Measurements from ENCODE around the gene PXN. TPM values are rescaled to one million over a fixed set of nuclear protein-coding genes. Genes with fewer than 3 reads are reported as not detected.

PXN gene
- total RNA-seq, 2 donors from 2014 or later: 93.0 to 105 TPM

DNA sequence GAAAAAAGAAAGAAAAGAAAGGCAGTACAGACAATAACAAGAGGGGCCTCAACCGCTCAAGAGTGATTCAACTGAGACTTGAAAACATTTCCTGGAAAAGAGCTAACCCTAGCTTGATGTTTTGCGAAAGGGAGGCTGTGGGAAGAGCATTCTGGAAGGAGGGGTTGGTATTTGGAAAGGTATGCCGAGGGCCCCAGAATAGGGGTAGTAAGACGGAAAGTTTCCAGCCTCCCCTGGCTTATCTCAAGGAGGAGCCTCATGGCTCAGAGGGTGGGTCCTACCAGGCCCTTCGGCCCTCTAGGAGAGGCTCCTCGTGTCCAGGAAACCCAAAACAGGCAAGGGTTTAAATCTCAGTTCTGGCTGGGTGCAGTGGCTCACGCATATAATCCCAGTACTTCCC, 17.8 kb upstream of the PXN start:
- no peak overlapping the region for H3K27ac ChIP-seq
- no peaks in the 10 kb centered on the region for H3K9me3 ChIP-seq
- H3K4me3 ChIP-seq: no peak overlapping the region
- H3K27me3 ChIP-seq (replicated peaks; ENCODE audit: insufficient read depth): no peaks in the 10 kb centered on the region
- TF ChIP-seq, protein P1, sequence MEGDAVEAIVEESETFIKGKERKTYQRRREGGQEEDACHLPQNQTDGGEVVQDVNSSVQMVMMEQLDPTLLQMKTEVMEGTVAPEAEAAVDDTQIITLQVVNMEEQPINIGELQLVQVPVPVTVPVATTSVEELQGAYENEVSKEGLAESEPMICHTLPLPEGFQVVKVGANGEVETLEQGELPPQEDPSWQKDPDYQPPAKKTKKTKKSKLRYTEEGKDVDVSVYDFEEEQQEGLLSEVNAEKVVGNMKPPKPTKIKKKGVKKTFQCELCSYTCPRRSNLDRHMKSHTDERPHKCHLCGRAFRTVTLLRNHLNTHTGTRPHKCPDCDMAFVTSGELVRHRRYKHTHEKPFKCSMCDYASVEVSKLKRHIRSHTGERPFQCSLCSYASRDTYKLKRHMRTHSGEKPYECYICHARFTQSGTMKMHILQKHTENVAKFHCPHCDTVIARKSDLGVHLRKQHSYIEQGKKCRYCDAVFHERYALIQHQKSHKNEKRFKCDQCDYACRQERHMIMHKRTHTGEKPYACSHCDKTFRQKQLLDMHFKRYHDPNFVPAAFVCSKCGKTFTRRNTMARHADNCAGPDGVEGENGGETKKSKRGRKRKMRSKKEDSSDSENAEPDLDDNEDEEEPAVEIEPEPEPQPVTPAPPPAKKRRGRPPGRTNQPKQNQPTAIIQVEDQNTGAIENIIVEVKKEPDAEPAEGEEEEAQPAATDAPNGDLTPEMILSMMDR (IDR thresholded peaks at IDR 0.05): no peak
- no peaks in the 10 kb centered on the region for H3K36me3 ChIP-seq
- ATAC-seq (ENCODE audit: insufficient number of reproducible peaks, low FRiP score, low read depth) (no peak), DNase-seq (ENCODE audit: low spot score) (no peak)
- no peaks in the 10 kb centered on the region for H3K4me1 ChIP-seq (ENCODE audit: control insufficient read depth in 1 of 2, low read depth in 2 of 2)

DNA sequence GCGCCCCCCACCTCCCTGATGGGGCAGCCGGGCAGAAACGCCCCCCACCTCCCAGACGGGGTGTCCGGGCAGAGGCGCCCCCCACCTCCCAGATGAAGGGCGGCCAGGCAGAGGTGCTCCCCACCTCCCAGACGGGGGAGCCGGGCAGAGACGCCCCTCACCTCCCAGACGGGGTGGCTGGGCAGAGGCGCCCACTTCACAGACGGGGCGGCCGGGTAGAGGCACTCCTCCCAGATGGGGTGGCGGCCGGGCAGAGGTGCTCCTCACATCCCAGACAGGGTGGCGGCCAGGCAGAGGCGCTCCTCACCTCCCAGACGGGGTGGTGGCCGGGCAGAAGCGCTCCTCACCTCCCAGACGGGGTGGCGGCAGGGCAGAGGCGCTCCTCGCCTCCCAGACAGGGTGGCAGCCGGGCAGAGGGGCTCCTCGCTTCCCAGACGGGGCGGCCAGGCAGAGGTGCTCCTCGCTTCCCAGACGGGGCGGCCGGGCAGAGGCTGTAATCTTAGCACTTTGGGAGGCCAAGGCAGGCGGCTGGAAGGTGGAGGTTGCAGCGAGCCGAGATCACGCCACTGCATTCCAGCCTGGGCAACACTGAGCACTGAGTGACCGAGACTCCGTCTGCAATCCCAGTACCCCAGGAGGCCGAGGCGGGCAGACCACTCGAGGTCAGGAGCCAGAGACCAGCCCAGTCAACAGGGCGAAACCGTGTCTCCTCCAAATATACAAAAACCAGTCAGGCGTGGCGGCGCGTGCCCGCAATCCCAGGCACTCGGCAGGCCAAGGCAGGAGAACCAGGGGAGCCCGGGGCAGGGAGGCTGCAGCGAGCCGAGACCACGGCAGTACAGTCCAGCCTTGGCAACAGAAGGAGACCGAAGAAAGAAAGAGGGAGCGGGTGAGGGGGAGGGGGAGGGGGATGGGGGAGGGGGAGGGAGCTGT, 12.9 kb upstream of the PXN start:
- Histone ChIP-seq H3K27me3 (replicated peaks; ENCODE audit: insufficient read depth) (no peaks in the 10 kb centered on the region), H3K4me1 (ENCODE audit: control insufficient read depth in 1 of 2, low read depth in 2 of 2) (no peaks in the 10 kb centered on the region), H3K36me3 (no peaks in the 10 kb centered on the region), H3K9me3 (no peaks in the 10 kb centered on the region), H3K4me3 (no peak overlapping the region), H3K27ac (no peak overlapping the region)
- ATAC-seq (ENCODE audit: insufficient number of reproducible peaks, low FRiP score, low read depth) (no peak), DNase-seq (ENCODE audit: low spot score) (no peak)
- TF ChIP-seq, protein P1 (IDR thresholded peaks at IDR 0.05): no peak

DNA sequence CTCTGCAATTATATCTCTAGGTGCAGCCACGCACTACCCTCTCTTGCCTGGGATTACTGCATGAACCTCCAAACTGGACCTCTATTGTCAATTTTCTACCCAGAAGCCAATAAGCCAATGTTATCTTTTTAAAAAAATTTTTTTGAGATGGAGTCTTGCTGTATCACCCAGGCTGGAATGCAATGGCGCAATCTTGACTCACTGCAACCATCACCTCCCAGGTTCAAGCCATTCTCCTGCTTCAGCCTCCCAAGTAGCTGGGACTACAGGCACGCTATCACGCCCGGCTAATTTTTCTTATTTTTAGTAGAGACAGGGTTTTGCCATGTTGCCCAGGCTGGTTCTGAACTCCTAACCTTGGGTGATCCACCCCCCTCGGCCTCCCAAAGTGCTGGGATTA, 11.2 kb upstream of the PXN start:
- H3K4me1 ChIP-seq (ENCODE audit: control insufficient read depth in 1 of 2, low read depth in 2 of 2): no peaks in the 10 kb centered on the region
- TF ChIP-seq, protein P1 (IDR thresholded peaks at IDR 0.05): no peak
- H3K36me3 ChIP-seq: no peaks in the 10 kb centered on the region
- H3K4me3 ChIP-seq: no peak overlapping the region
- DNase-seq (ENCODE audit: low spot score) (no peak), ATAC-seq (ENCODE audit: insufficient number of reproducible peaks, low FRiP score, low read depth) (no peak)
- H3K27me3 ChIP-seq (replicated peaks; ENCODE audit: insufficient read depth): no peaks in the 10 kb centered on the region
- no peaks in the 10 kb centered on the region for H3K9me3 ChIP-seq
- H3K27ac ChIP-seq: no peak overlapping the region

DNA sequence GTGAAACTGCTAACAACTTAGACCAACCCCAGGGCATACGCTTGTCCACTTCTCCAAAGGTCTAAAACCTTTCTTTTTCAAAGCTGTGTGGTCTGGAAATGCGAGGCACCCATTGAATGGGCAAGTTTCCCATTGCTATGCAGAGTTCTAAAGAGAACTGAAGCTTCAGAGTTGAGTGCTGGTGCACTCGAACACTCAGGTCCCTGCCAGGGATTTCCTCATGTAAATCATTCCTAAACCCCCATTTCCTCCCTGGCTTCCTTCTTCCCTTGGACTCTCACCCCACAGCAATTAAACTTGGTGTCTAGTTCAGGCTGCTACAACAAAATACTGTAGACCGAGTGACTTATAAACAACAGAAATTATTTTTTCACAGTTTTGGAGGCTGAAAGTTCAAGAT, 2.2 kb upstream of the PXN start:
- H3K27me3 ChIP-seq (replicated peaks; ENCODE audit: insufficient read depth): no peaks in the 10 kb centered on the region
- H3K4me1 ChIP-seq (ENCODE audit: control insufficient read depth in 1 of 2, low read depth in 2 of 2): peaks cover 4 to 17% of the 10 kb centered on the region in 2 donors
- H3K27ac ChIP-seq: no peak overlapping the region
- DNase-seq (ENCODE audit: low spot score) (no peak), ATAC-seq (ENCODE audit: insufficient number of reproducible peaks, low FRiP score, low read depth) (no peak)
- no peak overlapping the region for H3K4me3 ChIP-seq
- H3K9me3 ChIP-seq: no peaks in the 10 kb centered on the region
- TF ChIP-seq, protein P1 (IDR thresholded peaks at IDR 0.05): no peak
- no peaks in the 10 kb centered on the region for H3K36me3 ChIP-seq

DNA sequence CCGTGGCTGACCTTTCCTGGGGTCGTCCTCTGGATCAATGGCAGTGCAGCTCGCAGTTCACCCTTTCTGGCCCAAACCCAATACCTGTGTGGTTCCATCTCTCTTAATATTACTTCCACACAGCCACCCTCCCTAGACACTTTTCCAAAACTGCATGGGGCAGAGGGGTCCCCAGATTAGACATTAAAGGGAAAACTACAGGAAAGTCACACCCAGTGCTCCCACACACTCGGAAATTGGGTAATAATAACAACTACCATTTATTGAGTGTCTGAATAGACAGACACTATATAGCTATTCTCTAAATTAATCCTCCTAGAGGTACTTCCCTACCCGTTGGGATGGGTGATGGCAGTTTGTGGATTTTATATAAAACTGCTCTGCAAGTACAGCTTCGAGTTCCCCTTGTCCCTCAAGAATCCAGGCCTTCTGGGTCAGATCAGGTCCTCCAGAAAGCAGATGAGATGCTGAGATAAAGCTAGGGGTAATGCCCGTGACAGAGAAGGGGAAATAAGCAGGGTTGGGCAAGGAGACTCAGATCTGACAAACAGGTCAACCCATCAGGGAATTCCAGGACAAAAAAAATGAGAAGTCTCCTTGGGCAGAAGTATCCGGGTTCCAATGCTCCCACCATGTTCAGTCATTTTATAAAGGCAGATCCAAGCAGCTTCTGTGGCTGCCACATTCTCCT, 795 bp upstream of the PXN start:
- Histone ChIP-seq H3K4me3 (no peak overlapping the region), H3K27ac (no peak overlapping the region), H3K9me3 (no peaks in the 10 kb centered on the region), H3K4me1 (ENCODE audit: control insufficient read depth in 1 of 2, low read depth in 2 of 2) (peaks cover 13 to 31% of the 10 kb centered on the region in 2 donors), H3K36me3 (no peaks in the 10 kb centered on the region), H3K27me3 (replicated peaks; ENCODE audit: insufficient read depth) (no peaks in the 10 kb centered on the region)
- DNase-seq (ENCODE audit: low spot score) (no peak), ATAC-seq (ENCODE audit: insufficient number of reproducible peaks, low FRiP score, low read depth) (no peak)
- TF ChIP-seq, protein P1 (IDR thresholded peaks at IDR 0.05): no peak

Data from thoracic aorta (tissue), 2 donors.